GM18520 (cell line): ENCODE measurements around the gene DDAH1.

Experiments used
- ATAC-seq: cut with Tn5 transposase; IDR thresholded peaks from one replicate; pipeline ENCODE4 v1.9.1; 2021; ENCODE audit not compliant: unreplicated experiment

The DDAH1 gene

GRCh38 chr1:85445906-85446305 lies 19.1 kb downstream of the DDAH1 start:
- no peak for ATAC-seq

- no peak for ATAC-seq
These were observed 20.6 kb downstream of the DDAH1 start for GRCh38 chr1:85444381-85444780.

- ATAC-seq, result no peak
These were observed 24.3 kb downstream of the DDAH1 start for GRCh38 chr1:85440612-85441011.

- ATAC-seq, result no peak
These were observed 26.6 kb downstream of the DDAH1 start for GRCh38 chr1:85438353-85438752.

- no peak for ATAC-seq
These were observed 27.8 kb downstream of the DDAH1 start for GRCh38 chr1:85437139-85437538.

GRCh38 chr1:85433096-85433495 lies 31.9 kb downstream of the DDAH1 start:
- no peak for ATAC-seq

- no peak for ATAC-seq
These were observed 36.4 kb downstream of the DDAH1 start for GRCh38 chr1:85428471-85429089.

GRCh38 chr1:85427849-85428248 lies 37.1 kb downstream of the DDAH1 start:
- no peak for ATAC-seq

- no peak for ATAC-seq
These were observed 37.6 kb downstream of the DDAH1 start for GRCh38 chr1:85427331-85427730.

GRCh38 chr1:85421179-85421578 lies 43.8 kb downstream of the DDAH1 start:
- no peak for ATAC-seq

- no peak for ATAC-seq
These were observed 44.8 kb downstream of the DDAH1 start for GRCh38 chr1:85420199-85420598.

- no peak for ATAC-seq
These were observed 47.1 kb downstream of the DDAH1 start for GRCh38 chr1:85417876-85418275.

GRCh38 chr1:85417017-85417416 lies 47.9 kb downstream of the DDAH1 start:
- no peak for ATAC-seq

GRCh38 chr1:85413169-85413568 lies 51.8 kb downstream of the DDAH1 start:
- no peak for ATAC-seq

GRCh38 chr1:85411567-85412305 lies 53.2 kb downstream of the DDAH1 start:
- ATAC-seq, result no peak

- no peak for ATAC-seq
These were observed 55.4 kb downstream of the DDAH1 start for GRCh38 chr1:85409516-85409915.

- ATAC-seq, result no peak
These were observed 57.1 kb downstream of the DDAH1 start for GRCh38 chr1:85407746-85408377.

GRCh38 chr1:85406887-85407533 lies 57.9 kb downstream of the DDAH1 start:
- no peak for ATAC-seq

GRCh38 chr1:85406081-85406480 lies 58.9 kb downstream of the DDAH1 start:
- no peak for ATAC-seq

- ATAC-seq, result no peak
These were observed 60.6 kb downstream of the DDAH1 start for GRCh38 chr1:85404408-85404807.

- no peak for ATAC-seq
These were observed 66.4 kb downstream of the DDAH1 start for GRCh38 chr1:85398391-85399064.
